ENCODE results near the gene TRDN.

- TF ChIP-seq CTCF (IDR thresholded peaks at IDR 0.05 in 8 of 11, conservative IDR thresholded peaks at IDR 0.05 in 3 of 11) (no peak), POLR2AphosphoS5 (IDR thresholded peaks at IDR 0.05) (no peak), POLR2A (IDR thresholded peaks at IDR 0.05) (no peak)
Measured at GRCh38 chr6:123575188-123575587, 61.6 kb downstream of the TRDN start.
